Right hindlimb (tissue), 1 donor: ENCODE results near the gene OR14A2.
"Not testable (repeated sequence)": the region's sequence is repeated elsewhere in the genome, so short reads cannot be mapped to it uniquely, and the experiment has no call there.

Experiments
- DNase-seq: peaks from one replicate; pipeline ENCODE4 v3.0.0-alpha.2; 2018

The OR14A2 gene

GRCh38 chr1:247748041-247748440, at the start of gene OR14A2:
Gene OR14A2 (minus strand): TSS chr1:247748141.
- no peak for DNase-seq

GRCh38 chr1:247797518-247797917, 49.6 kb upstream of the OR14A2 start:
- DNase-seq = no peak

GRCh38 chr1:247769603-247770002, 21.7 kb upstream of the OR14A2 start:
- no peak for DNase-seq

GRCh38 chr1:247760456-247760855, 12.5 kb upstream of the OR14A2 start, which contains the start of gene OR1C1:
Gene OR1C1 (minus strand): TSS chr1:247760556. CDS start chr1:247758406, 2,150 bp downstream.
- DNase-seq = no peak

GRCh38 chr1:247754311-247754710, 6.4 kb upstream of the OR14A2 start:
- DNase-seq = not testable (repeated sequence)

GRCh38 chr1:247749870-247750269, 1.9 kb upstream of the OR14A2 start:
- DNase-seq = no peak

GRCh38 chr1:247747616-247748015, 325 bp downstream of the OR14A2 start:
- no peak for DNase-seq

- no peak for DNase-seq
These were observed 1.5 kb downstream of the OR14A2 start for GRCh38 chr1:247746391-247746935.

- not testable (repeated sequence) for DNase-seq
These were observed 5.7 kb downstream of the OR14A2 start for GRCh38 chr1:247742215-247742760.

- no peak for DNase-seq
These were observed 6.2 kb downstream of the OR14A2 start for GRCh38 chr1:247741756-247742155.

- DNase-seq = no peak
These were observed 7.2 kb downstream of the OR14A2 start for GRCh38 chr1:247740721-247741120.

- DNase-seq = no peak
These were observed 9.6 kb downstream of the OR14A2 start, which contains the start of gene OR14K1 for GRCh38 chr1:247738315-247738714. Gene OR14K1 (plus strand): TSS chr1:247738615. CDS start chr1:247738615, 0 bp downstream.

- no peak for DNase-seq
These were observed 26.7 kb downstream of the OR14A2 start for GRCh38 chr1:247721222-247721621.

GRCh38 chr1:247716546-247716945, 31.4 kb downstream of the OR14A2 start, which contains the start of gene OR6F1:
Gene OR6F1 (minus strand): TSS chr1:247716646. CDS start chr1:247712755, 3,891 bp downstream.
- no peak for DNase-seq

GRCh38 chr1:247713753-247714152, 34.2 kb downstream of the OR14A2 start:
- no peak for DNase-seq

GRCh38 chr1:247710681-247711080, 37.3 kb downstream of the OR14A2 start:
- not testable (repeated sequence) for DNase-seq

GRCh38 chr1:247701338-247701737, 46.6 kb downstream of the OR14A2 start:
- no peak for DNase-seq

GRCh38 chr1:247681288-247681897, 66.5 kb downstream of the OR14A2 start:
- DNase-seq = peak; percentile 22

GRCh38 chr1:247680171-247680570, 67.8 kb downstream of the OR14A2 start:
- no peak for DNase-seq

GRCh38 chr1:247679639-247680038, 68.3 kb downstream of the OR14A2 start, which contains the start of gene OR13G1:
Gene OR13G1 (minus strand): TSS chr1:247679739. CDS start chr1:247673041, 6,698 bp downstream.
- no peak for DNase-seq
